ENCODE measurements around the gene FCGR3B. TPM values are rescaled to one million over a fixed set of nuclear protein-coding genes. Genes with fewer than 3 reads are reported as not detected.
"Not testable (repeated sequence)": the region's sequence is repeated elsewhere in the genome, so short reads cannot be mapped to it uniquely, and the experiment has no call there.

Gene FCGR3B
- total RNA-seq, 1 donor = not detected

DNA sequence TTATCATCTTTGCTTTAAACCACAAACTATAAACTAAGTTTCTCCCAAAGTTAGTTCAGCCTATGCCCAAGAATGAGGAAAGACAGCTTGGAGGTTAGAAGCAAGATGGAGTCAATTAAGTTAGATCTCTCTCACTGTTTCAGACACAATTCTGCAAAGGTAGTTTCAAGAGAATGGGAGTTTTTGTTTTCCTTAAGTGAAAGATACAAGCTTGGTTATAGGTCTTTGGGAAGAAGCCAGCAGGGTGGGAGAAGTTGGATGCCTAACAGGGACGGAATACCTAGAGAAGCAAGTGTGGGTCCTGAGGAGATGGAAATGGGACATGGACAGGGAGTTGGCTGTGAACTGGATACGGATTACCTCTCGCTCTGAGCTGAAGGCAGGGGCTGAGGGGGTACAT, 6.0 kb upstream of the FCGR3B start:
- DNase-seq (ENCODE audit: insufficient read length, low spot score, missing footprints); H3K27ac ChIP-seq (ENCODE audit: low read depth, low read length); H3K4me3 ChIP-seq (ENCODE audit: insufficient read depth, low read length); H3K27me3 ChIP-seq (ENCODE audit: insufficient read depth, low read length); H2AFZ ChIP-seq (ENCODE audit: low read length); H3K4me2 ChIP-seq (ENCODE audit: insufficient read depth, low read length); H4K20me1 ChIP-seq (ENCODE audit: insufficient read depth, low read length); H3K4me1 ChIP-seq (ENCODE audit: insufficient read depth, low read length); H3K9me3 ChIP-seq (ENCODE audit: low read depth, low read length); H3K36me3 ChIP-seq (ENCODE audit: insufficient read depth, low read length); H3K79me2 ChIP-seq (ENCODE audit: insufficient read depth, low read length): not testable (repeated sequence)

DNA sequence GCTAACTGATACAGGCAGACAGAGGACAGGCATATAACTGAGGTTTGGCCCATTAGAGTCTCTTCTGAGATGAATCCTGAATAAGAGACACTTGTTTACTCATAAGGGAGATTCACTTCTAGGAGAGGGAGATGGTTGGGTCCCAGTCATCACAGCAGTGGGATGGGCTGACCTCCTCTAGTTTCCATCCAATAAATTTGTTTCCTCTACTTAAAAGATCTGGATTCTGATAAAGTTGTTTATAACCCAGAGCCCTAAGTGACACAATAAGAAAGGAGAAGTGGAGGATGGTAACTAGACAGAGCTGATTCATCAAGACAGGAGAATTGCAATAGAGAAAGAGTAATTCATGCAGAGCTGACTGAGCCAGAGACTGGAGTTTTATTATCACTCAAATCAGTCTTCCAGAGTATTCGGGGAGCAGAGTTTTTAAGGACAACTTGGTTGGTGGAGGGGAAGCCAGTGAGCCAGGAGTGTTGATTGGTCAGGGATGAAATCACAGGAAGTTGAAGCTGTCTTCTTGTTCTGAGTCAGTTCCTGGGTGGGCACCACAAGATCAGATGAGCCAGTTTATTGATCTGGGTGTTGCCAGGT, 5.3 kb upstream of the FCGR3B start:
- not testable (repeated sequence) for H3K27me3 ChIP-seq (ENCODE audit: insufficient read depth, low read length); H3K4me1 ChIP-seq (ENCODE audit: insufficient read depth, low read length); H3K79me2 ChIP-seq (ENCODE audit: insufficient read depth, low read length); H3K4me2 ChIP-seq (ENCODE audit: insufficient read depth, low read length); H3K27ac ChIP-seq (ENCODE audit: low read depth, low read length); DNase-seq (ENCODE audit: insufficient read length, low spot score, missing footprints); H2AFZ ChIP-seq (ENCODE audit: low read length); H4K20me1 ChIP-seq (ENCODE audit: insufficient read depth, low read length); H3K9me3 ChIP-seq (ENCODE audit: low read depth, low read length); H3K4me3 ChIP-seq (ENCODE audit: insufficient read depth, low read length); H3K36me3 ChIP-seq (ENCODE audit: insufficient read depth, low read length)

DNA sequence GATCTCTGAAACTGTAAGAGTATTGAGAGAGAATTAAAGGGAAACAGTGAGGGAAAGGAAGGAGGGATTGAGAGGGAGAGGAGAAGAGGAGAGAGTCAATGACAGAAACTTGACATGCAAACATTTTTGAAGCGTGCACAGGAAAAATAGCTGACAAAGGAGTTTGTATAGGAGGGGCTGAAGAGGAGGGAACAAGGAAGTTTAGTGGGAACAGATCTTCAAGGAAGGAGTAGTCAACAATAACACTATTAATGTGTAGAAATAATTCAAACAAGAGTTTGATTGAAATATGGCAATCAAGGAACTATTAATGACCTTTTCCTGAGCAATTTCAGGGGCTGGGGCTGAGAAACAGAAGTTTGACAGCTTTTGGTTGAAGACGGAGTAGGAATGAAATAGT, 4.0 kb upstream of the FCGR3B start:
- H3K27me3 ChIP-seq (ENCODE audit: insufficient read depth, low read length); H3K4me3 ChIP-seq (ENCODE audit: insufficient read depth, low read length); H3K9me3 ChIP-seq (ENCODE audit: low read depth, low read length); H3K27ac ChIP-seq (ENCODE audit: low read depth, low read length); H3K36me3 ChIP-seq (ENCODE audit: insufficient read depth, low read length); H4K20me1 ChIP-seq (ENCODE audit: insufficient read depth, low read length); H3K4me2 ChIP-seq (ENCODE audit: insufficient read depth, low read length); H2AFZ ChIP-seq (ENCODE audit: low read length); H3K4me1 ChIP-seq (ENCODE audit: insufficient read depth, low read length); H3K79me2 ChIP-seq (ENCODE audit: insufficient read depth, low read length); DNase-seq (ENCODE audit: insufficient read length, low spot score, missing footprints): not testable (repeated sequence)

DNA sequence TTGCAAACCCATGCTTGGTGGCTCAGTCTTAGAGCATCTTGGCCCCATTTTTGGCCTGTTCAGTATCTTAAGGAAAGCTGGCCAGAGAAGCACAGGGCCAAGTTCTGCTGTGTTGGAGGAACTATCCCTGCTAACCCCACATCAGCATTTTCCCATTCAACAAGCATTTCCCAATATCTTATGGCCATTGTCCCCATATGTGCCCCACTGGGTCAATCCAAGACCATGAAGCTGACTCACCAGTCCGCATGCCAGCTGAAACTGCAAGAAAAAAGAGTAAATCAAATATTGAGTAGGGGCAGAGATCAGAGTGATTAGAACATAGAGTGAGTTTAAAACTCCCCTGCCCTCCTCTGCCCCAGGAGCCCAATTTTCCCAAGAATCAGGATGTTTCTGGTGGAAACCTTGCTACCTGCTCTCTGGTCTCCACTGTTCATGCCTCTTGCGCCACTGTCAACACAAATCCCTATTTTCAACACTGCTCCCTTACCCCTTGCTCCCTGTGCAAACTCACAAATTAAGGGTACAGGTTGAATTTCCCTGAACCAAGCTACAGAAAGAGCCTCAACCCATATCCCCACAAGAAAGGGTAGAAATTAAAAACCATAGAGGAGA, 741 bp downstream of the FCGR3B start:
- not testable (repeated sequence) for H2AFZ ChIP-seq (ENCODE audit: low read length); H3K9me3 ChIP-seq (ENCODE audit: low read depth, low read length); H4K20me1 ChIP-seq (ENCODE audit: insufficient read depth, low read length); H3K79me2 ChIP-seq (ENCODE audit: insufficient read depth, low read length); H3K27me3 ChIP-seq (ENCODE audit: insufficient read depth, low read length); H3K4me2 ChIP-seq (ENCODE audit: insufficient read depth, low read length); H3K4me3 ChIP-seq (ENCODE audit: insufficient read depth, low read length); H3K4me1 ChIP-seq (ENCODE audit: insufficient read depth, low read length); H3K36me3 ChIP-seq (ENCODE audit: insufficient read depth, low read length); H3K27ac ChIP-seq (ENCODE audit: low read depth, low read length); DNase-seq (ENCODE audit: insufficient read length, low spot score, missing footprints)

DNA sequence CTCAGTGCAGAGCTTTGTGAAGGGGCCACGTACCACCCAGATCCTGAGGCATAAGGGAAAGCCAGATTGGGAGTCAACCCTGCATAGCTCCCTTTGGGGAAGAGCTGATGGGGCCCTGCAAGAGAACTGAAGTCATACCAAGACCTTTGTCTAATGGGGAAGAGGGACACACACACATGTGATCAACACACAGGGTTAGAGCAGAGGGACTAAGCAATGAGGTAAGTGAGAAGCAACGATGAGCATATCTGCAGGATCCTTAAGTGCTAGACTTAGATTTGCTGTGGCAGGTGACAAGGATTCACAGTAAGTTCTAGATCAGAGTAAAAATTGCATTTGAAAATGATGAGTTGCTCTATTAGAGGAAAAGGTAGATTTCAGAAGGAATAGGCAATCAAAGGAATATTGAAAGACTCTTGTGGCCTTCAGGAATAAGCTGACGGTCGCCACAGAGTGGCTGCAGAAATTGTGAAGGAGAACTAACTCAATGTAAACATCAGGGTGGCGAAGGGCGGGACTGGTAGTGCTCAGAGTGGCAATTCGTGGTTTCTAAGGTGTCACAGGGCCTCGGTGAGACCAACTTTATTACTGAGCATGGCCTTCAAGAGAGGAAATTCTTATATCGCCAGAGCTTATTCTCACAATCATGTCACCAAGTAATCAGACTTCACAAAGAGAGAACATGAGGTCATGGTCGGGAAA, 4.4 kb downstream of the FCGR3B start:
- not testable (repeated sequence) for H3K36me3 ChIP-seq (ENCODE audit: insufficient read depth, low read length); H3K9me3 ChIP-seq (ENCODE audit: low read depth, low read length); DNase-seq (ENCODE audit: insufficient read length, low spot score, missing footprints); H3K4me3 ChIP-seq (ENCODE audit: insufficient read depth, low read length); H3K27ac ChIP-seq (ENCODE audit: low read depth, low read length); H2AFZ ChIP-seq (ENCODE audit: low read length); H3K79me2 ChIP-seq (ENCODE audit: insufficient read depth, low read length); H3K4me2 ChIP-seq (ENCODE audit: insufficient read depth, low read length); H3K27me3 ChIP-seq (ENCODE audit: insufficient read depth, low read length); H4K20me1 ChIP-seq (ENCODE audit: insufficient read depth, low read length); H3K4me1 ChIP-seq (ENCODE audit: insufficient read depth, low read length)

DNA sequence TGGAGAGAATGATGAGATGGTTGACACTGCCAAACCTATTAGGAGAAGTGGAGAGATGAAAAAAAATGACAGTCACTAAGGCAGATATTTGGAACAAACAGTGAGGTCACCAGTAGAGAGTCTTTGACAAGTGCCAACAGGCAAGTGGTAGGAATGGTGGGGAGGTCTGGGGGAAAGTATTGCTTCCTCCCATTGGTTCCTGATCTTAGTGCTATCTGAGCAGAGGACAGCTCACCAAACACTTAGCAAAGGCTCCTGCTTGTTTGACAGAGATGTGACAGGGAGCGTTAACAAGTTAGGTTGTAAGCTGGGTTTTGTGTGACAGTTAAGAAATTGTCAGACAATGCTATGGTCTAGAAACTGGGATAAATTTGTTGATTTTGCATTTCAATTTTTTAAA, 6.4 kb downstream of the FCGR3B start:
- not testable (repeated sequence) for H3K4me3 ChIP-seq (ENCODE audit: insufficient read depth, low read length); H3K4me1 ChIP-seq (ENCODE audit: insufficient read depth, low read length); H3K36me3 ChIP-seq (ENCODE audit: insufficient read depth, low read length); H3K79me2 ChIP-seq (ENCODE audit: insufficient read depth, low read length); H3K9me3 ChIP-seq (ENCODE audit: low read depth, low read length); H3K27ac ChIP-seq (ENCODE audit: low read depth, low read length); H3K4me2 ChIP-seq (ENCODE audit: insufficient read depth, low read length); DNase-seq (ENCODE audit: insufficient read length, low spot score, missing footprints); H3K27me3 ChIP-seq (ENCODE audit: insufficient read depth, low read length); H4K20me1 ChIP-seq (ENCODE audit: insufficient read depth, low read length); H2AFZ ChIP-seq (ENCODE audit: low read length)

DNA sequence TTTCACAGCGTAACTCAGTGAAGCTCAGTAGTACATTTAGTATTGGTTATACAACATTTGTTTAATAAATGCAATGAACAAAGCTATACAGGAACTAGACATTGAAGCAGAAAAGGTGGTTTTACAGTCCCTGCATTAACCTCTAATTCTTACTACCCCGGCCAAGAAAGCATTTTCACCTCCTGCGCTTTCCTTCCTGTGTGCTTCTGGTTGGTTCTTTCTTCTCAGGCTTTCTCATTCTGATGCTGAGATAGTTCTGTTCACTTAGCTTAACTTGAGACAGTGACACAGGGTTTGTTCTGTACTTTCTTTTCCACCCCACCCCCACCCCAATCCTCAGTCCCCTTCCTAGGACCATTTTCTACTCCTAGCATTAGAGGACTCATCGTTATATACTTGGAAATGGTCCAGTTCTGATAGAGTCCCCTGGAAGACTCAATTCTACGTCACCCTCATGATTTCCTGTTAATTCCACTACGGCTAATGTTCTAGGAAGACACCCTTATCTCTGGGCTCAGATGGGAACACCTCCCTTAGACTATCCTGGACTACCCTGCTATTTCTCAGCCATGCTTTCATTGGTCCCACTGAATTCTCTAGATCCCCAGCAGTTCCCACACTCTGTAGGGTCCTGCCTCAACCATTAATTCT, 7.5 kb downstream of the FCGR3B start:
- H4K20me1 ChIP-seq (ENCODE audit: insufficient read depth, low read length); H2AFZ ChIP-seq (ENCODE audit: low read length); H3K4me1 ChIP-seq (ENCODE audit: insufficient read depth, low read length); H3K4me2 ChIP-seq (ENCODE audit: insufficient read depth, low read length); DNase-seq (ENCODE audit: insufficient read length, low spot score, missing footprints); H3K27me3 ChIP-seq (ENCODE audit: insufficient read depth, low read length); H3K4me3 ChIP-seq (ENCODE audit: insufficient read depth, low read length); H3K9me3 ChIP-seq (ENCODE audit: low read depth, low read length); H3K79me2 ChIP-seq (ENCODE audit: insufficient read depth, low read length); H3K36me3 ChIP-seq (ENCODE audit: insufficient read depth, low read length); H3K27ac ChIP-seq (ENCODE audit: low read depth, low read length): not testable (repeated sequence)

DNA sequence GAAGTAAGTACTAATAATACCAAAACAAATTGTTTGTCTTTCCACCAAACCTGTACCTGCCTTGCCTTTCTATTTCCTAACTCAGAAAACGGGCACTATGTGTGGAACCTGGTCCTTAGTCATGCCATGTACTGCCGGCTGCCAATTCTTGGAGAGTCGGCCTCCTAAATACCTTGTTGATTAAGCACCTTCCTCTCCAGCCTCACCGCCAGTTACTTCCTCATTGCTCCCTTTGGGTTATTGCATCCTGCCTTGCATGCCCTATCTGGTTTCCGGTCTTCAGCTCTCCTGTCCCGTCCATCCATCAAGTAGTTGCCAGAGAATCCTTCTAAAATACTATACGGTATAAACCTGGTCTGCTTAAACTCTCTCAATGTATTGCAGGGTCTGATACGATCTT, 8.9 kb downstream of the FCGR3B start:
- H3K4me2 ChIP-seq (ENCODE audit: insufficient read depth, low read length) = peak overlapping the region; percentile 93
- DNase-seq (ENCODE audit: insufficient read length, low spot score, missing footprints) = not testable (repeated sequence)

More for the DNA sequence above, 8.9 kb downstream of the FCGR3B start:
- H3K27me3 ChIP-seq (ENCODE audit: insufficient read depth, low read length); H3K36me3 ChIP-seq (ENCODE audit: insufficient read depth, low read length); H3K4me1 ChIP-seq (ENCODE audit: insufficient read depth, low read length); H4K20me1 ChIP-seq (ENCODE audit: insufficient read depth, low read length); H3K4me3 ChIP-seq (ENCODE audit: insufficient read depth, low read length); H2AFZ ChIP-seq (ENCODE audit: low read length); H3K27ac ChIP-seq (ENCODE audit: low read depth, low read length); H3K79me2 ChIP-seq (ENCODE audit: insufficient read depth, low read length); H3K9me3 ChIP-seq (ENCODE audit: low read depth, low read length): not testable (repeated sequence)

All from osteoblast (primary cell).